DOHH2 (cell line): Measurements from ENCODE around the gene PHAF1.

Experiments used
- H3F3A ChIP-seq: fragments of 200-600 bp; sonication (generic), shearing (Covaris generic); 2 replicates; pipeline ENCODE4 v1.6.0; 2016; ENCODE audit warnings: antibody characterized with exemption, mild to moderate bottlenecking; ENCODE audit not compliant: control insufficient read depth, insufficient read depth
- H3K27ac ChIP-seq: fragments of 200-600 bp; sonication (generic); 2 replicates; pipeline ENCODE4 v1.5.1; 2014; ENCODE audit warnings: low read depth, mild to moderate bottlenecking, low read length, moderate library complexity
- H3K27me3 ChIP-seq: fragments of 200-600 bp; sonication (generic); 2 replicates; pipeline ENCODE4 v1.6.1; 2014; ENCODE audit warnings: mild to moderate bottlenecking, low read length, mixed read lengths; ENCODE audit not compliant: control insufficient read depth
- H3K36me3 ChIP-seq: fragments of 200-600 bp; sonication (generic); 2 replicates; pipeline ENCODE4 v1.6.1; 2014; ENCODE audit warnings: mild to moderate bottlenecking, low read length, moderate library complexity, mixed read lengths; ENCODE audit not compliant: control insufficient read depth
- H3K4me1 ChIP-seq: fragments of 200-600 bp; sonication (generic); 2 replicates; pipeline ENCODE4 v1.6.1; 2014; ENCODE audit warnings: mild to moderate bottlenecking, low read length, mixed read lengths; ENCODE audit not compliant: control insufficient read depth
- H3K4me2 ChIP-seq: fragments of 200-600 bp; sonication (generic); 2 replicates; pipeline ENCODE4 v1.6.0; 2014; ENCODE audit warnings: mild to moderate bottlenecking, low read length, moderate library complexity
- H3K4me3 ChIP-seq: fragments of 200-600 bp; sonication (generic); 2 replicates; pipeline ENCODE4 v1.5.1; 2014; ENCODE audit warnings: mild to moderate bottlenecking, low read length, mixed read lengths
- H3K79me2 ChIP-seq: fragments of 200-600 bp; sonication (generic); 2 replicates; pipeline ENCODE4 v1.6.1; 2014; ENCODE audit warnings: mild to moderate bottlenecking, low read length, mixed read lengths; ENCODE audit not compliant: control insufficient read depth
- H3K9me2 ChIP-seq: fragments of 200-600 bp; sonication (generic); replicated peaks from 2 replicates; pipeline ENCODE4 v1.6.1; 2014; ENCODE audit warnings: mild to moderate bottlenecking, low read length, mixed read lengths; ENCODE audit not compliant: control insufficient read depth
- H3K9me3 ChIP-seq: fragments of 200-600 bp; sonication (generic); 2 replicates; pipeline ENCODE4 v1.6.1; 2014; ENCODE audit warnings: antibody characterized with exemption, low read length, mixed read lengths; ENCODE audit not compliant: control insufficient read depth, insufficient read depth
- H4K20me1 ChIP-seq: fragments of 200-600 bp; sonication (generic); 2 replicates; pipeline ENCODE4 v1.6.0; 2014; ENCODE audit warnings: low read depth, mild to moderate bottlenecking, antibody characterized with exemption, low read length, moderate library complexity; ENCODE audit not compliant: control insufficient read depth, insufficient read depth
- EZH2phosphoT487 ChIP-seq: fragments of 200-600 bp; sonication (generic); IDR thresholded peaks from 2 replicates; pipeline ENCODE4 v1.6.1; 2017; ENCODE audit warnings: borderline replicate concordance, mild to moderate bottlenecking, antibody characterized with exemption, low read length, moderate library complexity, mixed read lengths
- TF ChIP-seq, protein P1 (sequence below): fragments of 200-600 bp; sonication (generic); IDR thresholded peaks from one replicate; pipeline ENCODE4 v1.5.1; 2014; ENCODE audit warnings: antibody characterized with exemption, mild to moderate bottlenecking, low read depth, low read length; ENCODE audit not compliant: poor library complexity, severe bottlenecking

PHAF1 gene

DNA sequence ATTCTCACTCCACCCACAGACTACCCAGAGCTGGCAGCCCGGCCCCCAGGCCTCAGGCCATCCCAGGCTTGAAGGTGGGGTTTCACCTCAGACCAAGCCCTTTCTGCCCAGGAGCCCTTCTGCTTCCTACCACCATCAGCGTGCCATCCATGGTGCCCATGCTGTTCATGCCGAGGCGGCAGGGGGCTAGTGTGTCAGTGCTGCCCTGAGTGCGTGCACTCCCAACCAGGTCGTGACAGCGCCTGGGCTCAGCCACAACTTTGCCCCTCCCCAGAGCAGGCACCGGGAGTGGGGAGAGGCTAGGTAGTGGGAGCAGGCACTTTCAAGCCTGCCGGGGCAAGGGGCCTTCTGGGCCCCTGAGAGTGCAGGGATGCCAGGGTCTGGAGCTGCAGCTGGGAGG lies 32.6 kb downstream of the PHAF1 start:
- Histone ChIP-seq H3K4me1 (no peaks in the 10 kb centered on the region), H3K9me3 (no peaks in the 10 kb centered on the region), H4K20me1 (no peaks in the 10 kb centered on the region), H3F3A (no peaks in the 10 kb centered on the region), H3K27ac (no peak overlapping the region), H3K9me2 (no peaks in the 10 kb centered on the region), H3K79me2 (no peaks in the 10 kb centered on the region), H3K36me3 (peaks cover 70% of the 10 kb centered on the region), H3K4me2 (no peak overlapping the region), H3K27me3 (no peaks in the 10 kb centered on the region), H3K4me3 (no peak overlapping the region)
- TF ChIP-seq EZH2phosphoT487 = no peak
- TF ChIP-seq, protein P1, sequence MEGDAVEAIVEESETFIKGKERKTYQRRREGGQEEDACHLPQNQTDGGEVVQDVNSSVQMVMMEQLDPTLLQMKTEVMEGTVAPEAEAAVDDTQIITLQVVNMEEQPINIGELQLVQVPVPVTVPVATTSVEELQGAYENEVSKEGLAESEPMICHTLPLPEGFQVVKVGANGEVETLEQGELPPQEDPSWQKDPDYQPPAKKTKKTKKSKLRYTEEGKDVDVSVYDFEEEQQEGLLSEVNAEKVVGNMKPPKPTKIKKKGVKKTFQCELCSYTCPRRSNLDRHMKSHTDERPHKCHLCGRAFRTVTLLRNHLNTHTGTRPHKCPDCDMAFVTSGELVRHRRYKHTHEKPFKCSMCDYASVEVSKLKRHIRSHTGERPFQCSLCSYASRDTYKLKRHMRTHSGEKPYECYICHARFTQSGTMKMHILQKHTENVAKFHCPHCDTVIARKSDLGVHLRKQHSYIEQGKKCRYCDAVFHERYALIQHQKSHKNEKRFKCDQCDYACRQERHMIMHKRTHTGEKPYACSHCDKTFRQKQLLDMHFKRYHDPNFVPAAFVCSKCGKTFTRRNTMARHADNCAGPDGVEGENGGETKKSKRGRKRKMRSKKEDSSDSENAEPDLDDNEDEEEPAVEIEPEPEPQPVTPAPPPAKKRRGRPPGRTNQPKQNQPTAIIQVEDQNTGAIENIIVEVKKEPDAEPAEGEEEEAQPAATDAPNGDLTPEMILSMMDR = no peak

DNA sequence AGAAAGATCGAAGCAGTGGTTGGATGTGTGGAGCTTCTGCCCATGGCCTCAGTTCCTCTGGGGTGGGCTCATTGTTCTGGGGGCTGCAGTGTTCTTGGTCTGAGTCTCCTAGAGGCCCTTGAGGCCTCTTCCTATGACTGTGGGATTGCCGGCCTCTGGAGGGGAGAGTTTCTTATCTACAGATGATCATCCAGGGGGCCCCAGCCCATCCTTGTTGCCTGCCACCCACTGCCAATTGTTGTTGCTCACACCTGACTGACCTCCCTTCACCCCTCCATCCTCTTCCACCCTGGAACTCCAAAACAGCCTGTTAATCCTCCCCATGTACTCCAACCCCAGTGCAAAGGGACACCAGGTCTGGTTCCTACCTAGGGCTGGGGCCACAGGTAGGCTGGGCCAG lies 35.2 kb downstream of the PHAF1 start:
- Histone ChIP-seq H3K9me3 (no peaks in the 10 kb centered on the region), H3K27me3 (no peaks in the 10 kb centered on the region), H3F3A (no peaks in the 10 kb centered on the region; the same call in 1 of the 2 replicates), H4K20me1 (no peaks in the 10 kb centered on the region), H3K79me2 (no peaks in the 10 kb centered on the region), H3K4me1 (no peaks in the 10 kb centered on the region), H3K4me3 (no peak overlapping the region), H3K36me3 (peaks cover 64% of the 10 kb centered on the region), H3K9me2 (no peaks in the 10 kb centered on the region), H3K27ac (no peak overlapping the region), H3K4me2 (no peak overlapping the region)
- no peak for TF ChIP-seq EZH2phosphoT487
- TF ChIP-seq, protein P1 = no peak

DNA sequence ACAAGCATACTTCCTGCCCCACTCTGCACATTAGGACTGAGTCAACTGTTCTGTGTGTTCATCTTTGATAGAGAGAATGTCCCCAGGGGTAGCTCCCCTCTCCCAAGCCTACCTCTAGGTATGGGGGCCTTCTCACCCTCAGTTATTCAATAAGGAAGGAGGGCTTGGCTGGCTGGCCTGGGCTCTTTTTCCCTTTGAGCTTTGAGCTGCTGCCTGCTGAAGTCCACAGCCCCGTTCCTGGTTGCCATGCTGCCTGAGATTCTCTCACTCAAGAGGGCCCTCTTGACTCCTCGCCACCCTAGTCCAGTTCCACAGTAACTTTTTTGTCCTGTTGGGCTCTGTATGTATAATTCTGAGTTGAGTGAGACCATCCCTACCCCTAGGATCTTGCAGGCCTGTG lies 36.0 kb downstream of the PHAF1 start:
- Histone ChIP-seq H3K9me3 (no peaks in the 10 kb centered on the region), H3F3A (no peaks in the 10 kb centered on the region; the same call in 1 of the 2 replicates), H3K9me2 (no peaks in the 10 kb centered on the region), H3K4me2 (no peak overlapping the region), H3K79me2 (no peaks in the 10 kb centered on the region), H3K4me3 (no peak overlapping the region), H3K4me1 (0 out of 2 replicates have a peak, but pooled peaks cover under 1% of the 10 kb centered on the region), H4K20me1 (no peaks in the 10 kb centered on the region), H3K27ac (no peak overlapping the region), H3K36me3 (peaks cover 55% of the 10 kb centered on the region), H3K27me3 (peaks cover under 1% of the 10 kb centered on the region; the same call in 1 of the 2 replicates)
- TF ChIP-seq EZH2phosphoT487 = no peak
- TF ChIP-seq, protein P1 = no peak
